NCI-H82 (cell line): Measurements from ENCODE around the gene DNAJC15.
"Not testable (repeated sequence)": the region's sequence is repeated elsewhere in the genome, so short reads cannot be mapped to it uniquely, and the experiment has no call there.

Source experiments
- DNase-seq: peaks from one replicate; lab custom pipeline; 2025; lab: John Stamatoyannopoulos, UW

DNAJC15 gene

DNA sequence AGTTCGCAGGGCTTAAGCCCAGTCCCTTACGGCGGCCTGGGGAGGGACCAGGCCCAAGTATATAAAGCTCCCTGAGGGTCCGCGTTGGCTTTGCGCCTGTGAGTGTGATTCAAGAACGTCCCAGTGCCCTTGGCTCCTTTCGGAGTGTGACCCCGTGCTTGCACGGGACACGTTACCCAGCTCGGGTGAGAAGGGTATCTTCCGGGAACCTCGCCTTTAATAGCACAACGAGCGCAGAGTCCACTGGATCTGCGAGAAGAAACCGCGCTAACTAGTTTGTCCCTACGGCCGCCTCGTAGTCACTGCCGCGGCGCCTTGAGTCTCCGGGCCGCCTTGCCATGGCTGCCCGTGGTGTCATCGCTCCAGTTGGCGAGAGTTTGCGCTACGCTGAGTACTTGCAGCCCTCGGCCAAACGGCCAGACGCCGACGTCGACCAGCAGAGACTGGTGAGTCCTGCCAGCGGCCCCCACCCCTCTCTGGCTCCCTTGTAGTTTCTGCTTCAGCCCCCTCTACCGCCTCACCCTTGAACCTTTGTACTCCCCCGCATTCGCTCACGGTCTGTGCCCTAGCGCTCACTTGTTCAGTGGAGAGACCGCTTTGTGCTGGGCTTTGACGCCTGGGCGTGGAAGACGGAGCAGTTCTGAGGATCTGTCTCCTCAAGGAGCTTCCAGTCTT, at the start of gene DNAJC15:
Gene DNAJC15, plus strand, starts transcription at position 298 of the 675 bp plus-strand sequence. Its CDS starts 41 bp downstream, at position 339.
- DNase-seq: peak; percentile 95

DNA sequence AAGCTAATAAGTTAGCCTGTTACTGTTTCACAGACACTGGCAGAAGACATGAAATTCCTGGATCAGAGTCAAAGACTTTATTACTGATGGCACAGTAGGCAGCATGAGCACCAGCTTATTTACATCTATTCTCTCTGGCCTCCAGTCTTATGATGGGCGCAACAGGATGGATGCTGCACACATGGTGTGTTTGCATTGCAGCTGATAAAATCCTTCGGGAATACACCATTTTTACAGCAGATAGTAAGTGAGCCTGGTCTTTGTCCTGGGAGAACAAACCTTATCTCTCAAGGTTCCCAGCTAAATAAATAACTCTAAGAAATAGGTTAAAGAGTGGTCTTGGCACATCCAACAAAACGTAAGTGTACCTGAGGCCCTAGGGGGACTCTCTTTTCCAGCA, 47.3 kb upstream of the DNAJC15 start:
- no peak for DNase-seq

DNA sequence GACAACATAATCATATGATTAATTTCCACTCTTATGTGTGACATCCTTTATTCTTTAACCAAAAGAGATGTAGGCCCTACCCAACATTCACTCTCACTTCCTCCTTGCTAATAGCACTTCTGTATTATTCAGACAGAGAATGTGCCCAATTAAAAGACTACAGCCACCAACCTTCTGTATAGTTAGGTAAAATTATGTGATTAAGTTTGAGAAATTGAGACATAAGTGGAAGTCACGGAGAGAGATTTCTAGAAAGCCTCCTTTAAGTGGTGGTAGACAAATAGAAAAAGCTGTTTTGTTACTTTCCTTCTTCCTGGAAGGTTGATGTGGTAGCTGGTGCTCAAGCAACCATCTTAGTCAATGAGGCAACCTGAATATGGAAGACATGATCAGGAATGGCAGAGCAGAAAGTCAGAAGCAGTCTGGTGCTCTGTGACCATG, 46.1 kb upstream of the DNAJC15 start:
- no peak for DNase-seq

DNA sequence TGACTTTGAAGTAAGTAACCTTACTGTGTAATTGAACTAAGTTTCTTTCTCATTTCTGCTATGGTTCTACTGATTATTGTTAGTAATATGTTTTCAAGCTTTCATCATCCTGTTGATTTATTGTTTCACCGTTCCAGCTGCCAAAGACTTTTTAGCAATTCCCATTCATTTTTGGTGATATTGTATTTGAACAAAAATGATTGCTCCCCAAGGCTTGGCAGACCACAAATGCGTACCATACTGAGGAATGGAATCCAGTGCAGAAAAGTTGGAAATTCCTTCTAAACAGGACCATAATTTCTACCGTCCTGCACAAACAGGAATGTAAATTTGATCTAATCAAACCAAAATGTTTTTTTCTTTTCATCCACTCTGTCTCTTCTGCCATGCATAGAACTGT, 42.1 kb upstream of the DNAJC15 start:
- no peak for DNase-seq

DNA sequence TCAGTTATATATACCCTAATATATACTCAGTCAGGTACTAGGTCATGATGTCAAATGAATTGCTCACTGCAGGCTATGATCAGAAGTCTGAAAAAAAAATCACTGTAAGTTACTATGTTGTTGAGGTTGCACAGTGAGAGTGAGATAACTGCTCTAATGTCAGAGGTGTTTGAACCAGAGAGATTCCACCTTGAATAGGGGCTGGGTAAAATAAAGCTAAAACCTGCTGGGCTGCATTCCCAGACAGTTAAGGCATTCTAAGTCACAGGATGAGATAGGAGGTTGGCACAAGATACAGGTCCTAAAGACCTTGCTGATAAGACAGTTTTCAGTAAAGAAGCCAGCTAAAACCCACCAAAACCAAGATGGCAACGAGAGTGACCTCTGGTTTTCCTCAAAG, 41.5 kb upstream of the DNAJC15 start:
- DNase-seq: no peak

DNA sequence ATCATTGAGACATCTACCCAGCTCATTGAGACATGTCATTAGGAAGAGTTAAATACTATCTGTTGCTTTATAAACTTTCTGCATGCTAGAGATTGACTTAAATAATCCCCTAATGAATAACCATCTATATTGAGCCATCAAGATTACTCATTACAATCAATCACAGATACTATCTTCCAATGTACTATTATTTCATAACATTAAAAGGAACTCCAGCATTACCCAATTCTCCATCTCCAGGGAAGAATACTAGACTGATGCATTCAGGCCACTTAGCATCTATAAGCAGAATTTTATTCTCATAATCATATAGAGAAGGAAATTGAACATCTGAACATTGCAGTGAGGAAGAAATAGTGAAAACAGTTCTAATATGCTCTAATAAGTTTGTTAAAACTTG, 39.4 kb upstream of the DNAJC15 start:
- DNase-seq: no peak

DNA sequence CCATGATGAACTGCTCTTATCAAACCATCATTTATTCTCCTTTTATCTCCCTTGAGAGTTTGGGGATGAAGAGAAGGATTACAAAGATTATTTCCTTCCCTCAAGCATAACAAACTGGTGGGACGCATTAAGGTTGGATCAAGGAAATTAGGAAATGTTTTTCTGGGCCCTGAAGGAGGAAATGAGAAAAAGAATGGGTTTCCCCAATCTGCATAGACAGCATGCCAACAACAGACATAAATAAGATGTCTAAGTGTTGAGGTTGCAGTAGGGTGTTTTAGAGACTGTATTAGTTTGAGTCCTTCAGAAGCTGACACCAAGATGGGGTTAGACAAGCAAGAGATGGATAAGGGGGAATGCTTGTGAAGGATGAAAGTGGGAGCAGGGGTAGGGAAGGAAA, 38.7 kb upstream of the DNAJC15 start:
- no peak for DNase-seq

DNA sequence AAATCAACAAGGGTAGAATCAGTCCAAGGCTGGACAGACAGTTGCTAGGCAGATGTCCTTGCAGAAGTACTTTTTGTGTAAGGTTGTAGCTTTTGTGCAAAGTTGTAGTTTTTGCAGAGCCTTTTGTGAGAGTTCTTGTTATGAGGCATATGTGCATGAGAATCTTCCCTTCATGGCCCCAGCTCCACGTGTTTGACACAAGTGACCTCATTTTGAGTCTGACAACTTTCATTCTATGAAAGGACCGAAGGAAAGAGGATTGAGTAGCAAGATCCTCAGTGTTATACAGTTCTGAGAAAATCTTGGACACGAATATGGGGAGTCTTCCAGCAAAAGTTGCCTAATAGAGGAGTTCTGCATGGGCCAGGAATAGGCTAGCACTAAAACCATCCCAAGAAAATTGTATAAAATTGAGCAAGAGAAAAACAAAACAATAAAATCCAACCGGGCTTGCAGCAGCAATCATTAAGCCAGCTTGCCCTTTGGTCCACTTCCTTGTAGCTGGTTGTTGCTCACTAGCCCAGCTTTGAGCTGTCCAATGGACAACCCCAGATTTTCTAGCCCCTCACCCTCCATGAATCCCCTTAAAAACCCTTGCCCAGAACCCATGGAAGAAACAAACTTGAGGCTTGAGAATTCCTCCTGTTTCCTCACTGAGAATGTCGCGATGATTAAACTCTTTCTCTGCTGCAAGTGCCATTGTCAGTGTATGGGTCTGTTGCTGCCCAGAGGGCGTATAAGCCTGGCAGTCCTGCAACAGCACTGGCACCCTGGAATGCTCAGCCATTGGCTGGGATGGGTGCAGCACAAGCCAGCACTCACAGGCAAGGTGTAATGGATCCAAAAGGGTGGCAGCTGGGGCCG, 37.8 kb upstream of the DNAJC15 start:
- no peak for DNase-seq

DNA sequence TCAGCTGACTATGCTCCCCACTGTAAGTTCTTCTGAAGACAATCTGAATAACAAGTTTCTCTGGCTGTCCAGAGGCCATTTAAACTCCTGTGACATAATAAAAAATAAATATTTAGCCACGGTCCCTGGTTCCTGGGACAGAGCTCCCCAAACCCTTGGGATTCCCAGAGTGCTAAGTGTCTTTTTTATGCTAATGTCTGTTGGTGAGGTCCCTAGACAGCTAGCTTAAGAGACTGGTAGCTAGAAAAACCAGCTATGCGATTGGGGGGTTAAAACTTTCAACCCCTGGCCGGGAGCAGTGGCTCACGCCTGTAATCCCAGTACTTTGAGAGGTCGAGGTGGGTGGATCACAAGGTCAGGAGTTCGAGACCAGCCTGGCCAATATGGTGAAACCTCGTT, 37.2 kb upstream of the DNAJC15 start:
- DNase-seq: no peak

DNA sequence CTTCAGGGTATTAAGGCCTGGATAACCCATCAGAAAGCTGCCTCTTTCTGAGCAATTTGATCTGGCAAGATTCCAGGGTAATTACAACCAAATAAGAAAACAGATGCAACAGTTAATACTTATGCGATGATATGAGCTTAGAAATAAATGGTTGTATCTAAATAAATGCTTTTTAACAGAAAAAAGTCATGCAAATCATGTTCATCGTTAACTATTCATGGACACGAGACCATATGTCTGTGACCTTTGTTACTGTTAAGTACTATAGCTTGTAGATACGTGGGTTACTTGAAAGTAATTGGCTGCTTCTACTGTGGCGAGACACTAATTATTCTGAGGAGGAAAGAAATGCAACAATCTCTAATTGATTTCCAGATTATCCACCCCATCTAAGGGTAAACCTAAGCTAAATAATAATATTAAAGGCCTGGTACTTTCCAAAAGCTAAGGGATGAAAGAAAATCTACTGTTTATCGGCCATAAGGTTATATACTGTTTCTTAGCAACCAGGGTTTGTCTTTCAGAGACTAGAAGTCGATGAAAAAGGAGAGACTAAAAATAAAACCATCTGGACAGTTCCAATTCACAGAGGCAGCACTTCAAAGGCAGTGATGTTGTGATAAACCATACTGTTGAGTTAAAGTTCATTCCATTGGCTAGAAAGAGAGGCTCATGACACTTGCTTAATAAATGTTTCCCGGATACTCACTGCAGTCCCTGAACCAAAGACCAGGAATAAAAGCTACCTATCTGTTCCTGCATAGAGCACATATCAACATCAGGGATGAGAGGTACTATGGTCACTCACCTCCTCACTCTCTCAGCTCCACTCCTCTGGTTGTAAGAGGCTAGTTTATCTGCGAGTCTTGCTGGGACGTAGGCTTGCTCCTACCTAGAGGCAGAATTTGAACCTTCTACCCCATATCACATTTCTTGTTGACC, 32.8 kb upstream of the DNAJC15 start:
- DNase-seq: peak; percentile 63

DNA sequence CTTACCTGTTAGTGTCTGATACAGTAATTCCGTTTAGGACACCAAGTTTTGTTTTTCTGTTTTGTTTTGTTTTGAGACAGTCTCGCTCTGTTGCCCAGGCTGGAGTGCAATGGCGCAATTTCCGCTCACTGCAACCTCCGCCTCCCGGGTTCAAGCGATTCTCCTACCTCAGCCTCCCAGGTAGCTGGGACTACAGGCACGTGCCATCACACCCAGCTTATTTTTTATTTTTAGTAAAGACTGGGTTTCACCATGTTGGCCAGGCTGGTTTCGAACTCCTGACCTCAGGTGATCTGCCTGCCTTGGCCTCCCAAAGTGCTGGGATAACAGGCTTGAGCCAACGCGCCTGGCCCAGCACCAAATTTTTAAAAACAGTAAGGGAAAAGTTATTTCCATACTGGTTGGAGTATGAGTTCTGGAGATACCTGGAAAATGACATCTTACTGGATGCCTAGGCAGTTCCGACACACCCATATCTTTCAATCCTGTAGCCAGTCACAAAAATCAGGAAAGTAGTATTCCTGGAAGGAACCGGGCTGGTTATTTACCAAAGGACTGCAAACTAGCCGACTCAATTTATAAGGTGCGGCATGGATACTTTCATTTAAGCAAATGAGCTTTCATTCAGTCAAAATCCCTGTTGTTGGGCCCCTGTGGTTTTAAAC, 32.0 kb upstream of the DNAJC15 start:
- not testable (repeated sequence) for DNase-seq

DNA sequence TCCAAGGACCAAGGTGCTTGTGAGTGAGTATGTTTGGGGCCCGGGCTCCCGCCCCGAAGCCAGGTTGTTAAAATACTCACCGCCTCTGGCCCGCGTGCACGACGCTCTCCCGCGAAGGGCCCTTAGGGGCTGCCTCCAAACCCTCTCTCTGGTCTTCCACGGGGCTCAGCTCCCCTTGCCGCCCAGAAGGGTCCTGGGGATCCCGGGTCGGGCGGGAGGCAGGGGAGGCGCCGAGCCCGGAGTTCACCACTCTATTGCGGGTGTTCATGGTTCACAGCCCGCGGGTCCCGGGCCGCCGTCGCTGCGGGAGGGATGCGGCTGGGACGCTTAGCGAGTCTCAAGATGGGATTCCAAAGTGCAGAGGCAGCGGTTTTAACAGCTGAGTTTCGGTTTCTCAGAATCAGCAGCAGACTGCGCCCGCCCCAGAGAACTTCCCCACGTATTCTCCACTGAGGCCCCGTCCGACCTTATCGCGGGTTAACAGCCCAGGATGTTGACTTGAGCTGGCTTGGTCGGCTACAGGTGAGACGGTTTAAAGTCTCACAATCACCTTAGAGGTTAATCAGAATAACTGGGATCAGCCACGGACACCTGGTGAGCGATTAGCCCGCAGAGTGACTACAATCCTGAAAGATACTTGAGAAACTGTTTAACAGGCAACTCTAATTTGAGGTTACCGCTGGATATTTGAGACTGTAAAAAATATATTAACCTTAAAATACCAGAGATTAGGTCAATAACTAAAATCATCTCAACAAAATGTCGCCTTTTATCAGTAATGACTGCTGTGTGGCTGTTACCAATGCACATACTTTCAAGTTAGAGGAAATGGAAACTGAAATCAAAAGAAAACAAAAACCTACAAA, 31.3 kb upstream of the DNAJC15 start, which contains the start of gene EPSTI1:
Gene EPSTI1, minus strand, starts transcription at position 344 of the 866 bp plus-strand sequence. Its CDS starts 76 bp downstream, at position 268.
- DNase-seq: no peak

DNA sequence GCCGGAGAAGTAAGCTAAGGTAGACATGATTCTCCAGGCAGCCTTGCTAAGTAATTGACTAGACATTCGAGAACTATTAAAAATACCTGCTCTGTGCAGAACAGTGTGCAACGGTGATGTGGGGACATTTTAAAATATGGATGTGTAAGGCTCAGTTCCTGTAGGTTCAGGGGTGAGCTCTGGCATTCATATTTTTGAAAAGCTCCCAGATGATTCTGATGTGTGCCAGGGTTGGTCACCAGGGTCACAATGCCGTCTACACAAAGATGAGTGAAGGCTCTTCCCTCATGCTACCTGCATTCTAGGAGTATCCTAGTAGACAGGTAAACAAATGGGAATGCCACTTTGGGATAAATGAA, 30.6 kb upstream of the DNAJC15 start:
- no peak for DNase-seq

DNA sequence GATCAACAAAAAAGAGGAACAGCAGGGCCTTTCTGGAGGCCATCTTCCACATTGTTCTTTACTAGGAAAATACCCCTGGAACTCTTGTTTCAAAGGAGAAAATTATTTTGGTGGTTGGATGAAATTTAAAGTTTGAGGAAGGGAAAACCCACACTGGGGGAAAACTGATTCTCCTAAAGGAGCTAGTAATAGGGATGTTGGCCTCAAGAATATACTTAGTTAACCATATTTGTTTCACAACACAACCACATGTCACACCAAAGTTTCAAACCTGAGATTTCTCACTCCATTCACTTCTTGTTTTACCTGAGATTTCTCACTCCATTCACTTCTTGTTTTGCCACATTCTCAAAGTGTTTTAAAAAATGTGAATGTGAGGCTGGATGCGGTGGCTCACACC, 28.5 kb upstream of the DNAJC15 start:
- DNase-seq: no peak

DNA sequence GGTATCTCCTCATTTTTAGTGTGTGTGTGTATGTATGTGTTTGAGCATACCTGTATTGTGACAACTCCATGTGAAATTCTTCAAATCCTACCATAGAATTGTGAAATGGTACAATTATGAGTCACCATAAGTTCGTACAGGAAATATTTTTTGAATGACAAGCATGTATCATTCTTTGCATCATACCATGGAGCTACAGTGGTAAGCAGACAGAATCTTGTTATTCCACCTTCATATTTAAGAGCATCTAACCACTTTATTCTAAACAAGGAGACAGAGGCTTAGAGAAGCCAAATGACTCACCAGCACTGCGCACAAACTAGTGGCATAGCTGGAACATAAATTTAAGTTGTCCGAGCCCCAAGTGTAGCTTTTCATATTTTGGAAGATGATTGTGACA, 26.8 kb upstream of the DNAJC15 start:
- DNase-seq: no peak

DNA sequence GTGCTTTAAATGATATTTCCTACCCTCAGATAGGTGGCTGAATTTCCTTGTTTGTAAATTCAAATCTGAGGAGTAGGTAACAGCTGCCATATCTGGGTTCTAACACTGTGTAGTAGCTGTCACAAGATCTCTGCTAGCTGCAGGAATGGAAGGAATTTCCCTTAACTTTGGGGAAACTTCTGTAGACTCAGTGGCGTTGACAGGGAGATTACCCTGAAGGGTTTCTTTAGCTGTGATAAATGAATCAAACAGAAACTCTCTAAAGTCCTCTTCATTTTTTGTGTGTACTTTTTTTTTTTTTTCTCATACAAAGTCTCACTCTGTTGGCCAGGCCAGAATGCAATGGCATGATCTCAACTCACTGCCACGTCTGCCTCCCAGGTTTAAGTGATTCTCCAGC, 26.0 kb upstream of the DNAJC15 start:
- no peak for DNase-seq

DNA sequence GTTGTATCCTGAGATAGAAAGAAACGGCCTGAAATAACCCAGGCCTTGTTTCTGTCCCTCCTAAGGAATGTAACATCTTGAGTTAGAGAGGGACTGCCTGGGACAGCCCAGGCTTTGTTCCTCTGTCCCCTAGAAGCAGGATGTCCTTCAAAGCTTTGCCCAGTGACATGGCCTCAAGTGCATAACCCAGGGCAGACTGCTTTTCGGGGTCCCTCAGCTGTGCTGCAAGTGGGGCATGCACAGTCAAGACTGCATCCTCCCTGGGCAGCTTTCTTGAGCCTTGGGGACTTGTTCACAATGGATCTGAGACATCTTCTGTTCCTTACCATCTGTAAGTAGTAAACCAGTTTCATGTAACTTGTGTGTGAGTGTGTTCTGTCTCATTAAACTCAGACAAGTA, 23.9 kb upstream of the DNAJC15 start:
- no peak for DNase-seq

DNA sequence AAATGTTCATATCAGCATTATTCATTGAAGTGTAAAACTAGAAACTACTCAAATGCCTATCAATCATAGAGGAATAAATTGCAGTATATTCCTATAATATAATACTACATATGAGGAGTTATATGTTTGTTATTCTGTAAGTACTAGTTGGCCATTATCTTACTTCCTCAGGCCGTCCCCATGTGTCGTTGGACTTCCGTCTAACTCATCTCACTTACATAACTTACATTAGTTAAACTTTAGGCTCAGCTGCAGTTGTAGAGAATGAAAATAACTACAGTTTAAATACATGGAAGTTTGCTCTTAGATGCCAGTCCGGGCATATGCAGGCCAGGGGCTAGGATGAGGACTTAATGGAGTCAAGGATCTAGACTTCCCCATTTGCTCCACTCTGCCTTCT, 22.7 kb upstream of the DNAJC15 start:
- no peak for DNase-seq

DNA sequence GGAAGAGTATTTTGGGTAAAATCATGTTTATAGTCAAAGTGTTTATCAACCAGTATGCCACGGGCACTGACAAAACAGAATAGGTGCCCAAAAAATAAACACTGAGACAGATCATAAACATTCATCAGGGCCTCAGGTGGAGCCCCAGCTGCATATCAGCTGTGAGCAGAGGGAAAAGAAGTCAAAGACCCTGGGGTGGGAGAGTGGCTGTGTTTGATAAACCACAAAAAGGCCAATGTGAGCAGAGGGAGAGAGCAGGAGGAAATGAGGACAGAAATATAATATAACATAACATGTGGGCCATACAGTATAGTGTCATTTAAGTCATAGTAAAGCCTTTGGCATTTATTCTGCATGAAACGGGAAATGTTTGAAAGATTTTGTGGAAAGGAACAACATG, 21.4 kb upstream of the DNAJC15 start:
- no peak for DNase-seq

DNA sequence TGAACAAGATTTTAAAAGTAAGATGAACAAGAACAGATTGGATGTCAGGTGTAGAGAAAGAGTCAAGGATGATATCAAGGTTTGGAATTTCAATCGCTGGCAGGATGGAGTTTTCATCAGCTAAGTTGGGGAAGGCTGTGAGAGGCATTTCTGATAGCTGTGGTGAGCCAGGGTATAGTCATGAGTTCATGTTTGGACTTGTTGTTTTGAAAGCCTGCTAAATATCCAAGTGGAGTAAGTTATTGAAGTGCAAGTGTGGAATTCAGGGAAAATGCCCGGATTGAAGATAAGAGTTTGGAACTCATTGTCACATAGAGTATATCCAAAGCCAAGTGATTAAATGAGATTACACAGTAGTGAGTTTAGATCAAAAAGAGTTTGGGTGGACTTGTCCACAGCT, 20.4 kb upstream of the DNAJC15 start:
- DNase-seq: no peak

DNA sequence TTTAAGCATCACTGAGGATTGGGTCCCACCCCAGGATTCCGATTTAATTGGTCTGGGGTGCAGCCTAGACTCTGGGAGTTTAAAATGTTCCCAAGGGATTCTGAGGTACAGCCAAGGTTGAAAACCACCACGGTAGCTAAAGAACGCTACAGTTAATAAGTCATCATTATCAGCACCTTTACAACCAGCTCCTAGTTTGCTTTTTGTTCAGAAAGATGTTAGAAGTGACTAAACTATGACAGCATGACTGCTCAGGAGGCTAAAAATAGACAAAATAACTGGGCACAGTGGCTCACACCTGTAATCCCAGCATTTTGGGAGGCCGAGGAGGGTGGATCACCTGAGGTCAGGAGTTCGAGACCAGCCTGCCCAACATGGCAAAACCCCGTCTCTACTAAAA, 19.7 kb upstream of the DNAJC15 start:
- no peak for DNase-seq
